Liver (tissue), 3 donors: ENCODE data around the gene VCP.

Experiments
- ATF3 ChIP-seq: IDR thresholded peaks from 2 replicates; pipeline ENCODE4 v1.6.1; 2016; ENCODE audit warnings: antibody characterized with exemption
- CTCF ChIP-seq: fragments of 150-350 bp; IDR thresholded peaks from 2 replicates; pipeline ENCODE4 v1.5.1; 2017; ENCODE audit warnings: improper control_type of control experiment, low read depth, low read length; ENCODE audit not compliant: missing input control
- HNF4G ChIP-seq: IDR thresholded peaks from 2 replicates; pipeline ENCODE4 v1.6.1; 2016; ENCODE audit warnings: antibody characterized with exemption
- MAX ChIP-seq: IDR thresholded peaks from 2 replicates; pipeline ENCODE4 v1.6.1; 2016; ENCODE audit warnings: antibody characterized with exemption
- RAD21 ChIP-seq, 2 donors: IDR thresholded peaks; 2 replicates each; pipeline ENCODE4 v1.6.1; 2016; ENCODE audit warnings: antibody characterized with exemption in 2 of 2, mild to moderate bottlenecking in 2 of 2
- RXRA ChIP-seq, 2 donors: IDR thresholded peaks; 2 replicates each; pipeline ENCODE4 v1.6.1; 2017 to 2018; ENCODE audit warnings: antibody characterized with exemption in 2 of 2, mild to moderate bottlenecking in 1 of 2
- YY1 ChIP-seq: IDR thresholded peaks from 2 replicates; pipeline ENCODE4 v1.6.1; 2016; ENCODE audit warnings: antibody characterized with exemption, mild to moderate bottlenecking
- ZBTB33 ChIP-seq: IDR thresholded peaks from 2 replicates; pipeline ENCODE4 v1.6.1; 2016; ENCODE audit warnings: antibody characterized with exemption
- donor health status: healthy.
- donor health status: healthy.

- TF ChIP-seq CTCF (no peak), RAD21 (IDR thresholded peaks at IDR 0.05) (no peak), ATF3 (no peak), ZBTB33 (no peak), MAX (no peak), YY1 (no peak), HNF4G (no peak), RXRA (IDR thresholded peaks at IDR 0.05) (no peak)
These were observed 11.7 kb downstream of the VCP start for GRCh38 chr9:35060548-35061207.
